Neural cell (in vitro differentiated cells): Measurements from ENCODE around the gene PRRT1. TPM values are rescaled to one million over a fixed set of nuclear protein-coding genes. Genes with fewer than 3 reads are reported as not detected.
A peak's percentile ranks its signal among the peaks of the same experiment; 100 is the strongest.

Experiments used
- H2AFZ ChIP-seq: fragments of 200-600, 300-800 bp; sonication (generic), shearing (Covaris generic); 2 replicates; pipeline ENCODE4 v1.6.0; 2014; ENCODE audit warnings: low read depth, mild to moderate bottlenecking, antibody characterized with exemption, low read length, moderate library complexity
- H3F3A ChIP-seq: fragments of 200-600 bp; shearing (Covaris generic); 2 replicates; pipeline ENCODE4 v1.6.1; 2016; ENCODE audit warnings: mild to moderate bottlenecking, moderate library complexity, mixed read lengths, antibody characterized with exemption, low read length; ENCODE audit not compliant: insufficient read depth, poor library complexity, severe bottlenecking
- H3K27ac ChIP-seq: fragments of 200-600, 300-800 bp; sonication (generic), shearing (Covaris generic); 2 replicates; pipeline ENCODE4 v1.5.1; 2014; ENCODE audit warnings: mild to moderate bottlenecking, low read length, moderate library complexity
- H3K27me3 ChIP-seq: fragments of 300-800, 200-600 bp; sonication (generic), shearing (Covaris generic); 2 replicates; pipeline ENCODE4 v1.6.0; 2014; ENCODE audit warnings: mild to moderate bottlenecking, low read depth, low read length, moderate library complexity; ENCODE audit not compliant: insufficient read depth
- H3K36me3 ChIP-seq: fragments of 300-800, 200-600 bp; sonication (generic), shearing (Covaris generic); 2 replicates; pipeline ENCODE4 v1.5.1; 2014; ENCODE audit warnings: mild to moderate bottlenecking, antibody characterized with exemption, low read length, moderate library complexity; ENCODE audit not compliant: insufficient read depth
- H3K4me2 ChIP-seq: fragments of 300-800, 200-600 bp; sonication (generic), shearing (Covaris generic); 2 replicates; pipeline ENCODE4 v1.6.0; 2014; ENCODE audit warnings: mild to moderate bottlenecking, low read length
- H3K4me3 ChIP-seq: fragments of 300-800, 200-600 bp; sonication (generic), shearing (Covaris generic); 2 replicates; pipeline ENCODE4 v1.5.1; 2014; ENCODE audit warnings: mild to moderate bottlenecking, low read length, moderate library complexity
- H3K79me2 ChIP-seq: fragments of 200-600 bp; shearing (Covaris generic); replicated peaks from 2 replicates; pipeline ENCODE4 v1.6.0; 2014; ENCODE audit warnings: mild to moderate bottlenecking, low read length, moderate library complexity; ENCODE audit not compliant: insufficient read depth
- H3K9ac ChIP-seq: fragments of 300-800, 200-600 bp; sonication (generic), shearing (Covaris generic); 2 replicates; pipeline ENCODE4 v1.6.1; 2016; ENCODE audit warnings: mild to moderate bottlenecking, low read length, mixed read lengths
- H3K9me2 ChIP-seq: fragments of 200-600 bp; shearing (Covaris generic); 2 replicates; pipeline ENCODE4 v1.6.1; 2016; ENCODE audit warnings: mild to moderate bottlenecking, low read length, mixed read lengths; ENCODE audit not compliant: insufficient read depth
- H3K9me3 ChIP-seq: fragments of 200-600, 300-800 bp; sonication (generic), shearing (Covaris generic); 2 replicates; pipeline ENCODE4 v1.6.1; 2016; ENCODE audit warnings: mild to moderate bottlenecking, mixed run types, low read length, moderate library complexity, mixed read lengths
- H4K20me1 ChIP-seq: fragments of 200-600 bp; shearing (Covaris generic); 2 replicates; pipeline ENCODE4 v1.6.1; 2016; ENCODE audit warnings: mild to moderate bottlenecking, mixed run types; ENCODE audit not compliant: insufficient read depth
- EP300 ChIP-seq: fragments of 450-650 bp; conservative IDR thresholded peaks from 2 replicates; pipeline ENCODE4 v1.6.1; 2014; ENCODE audit warnings: antibody characterized with exemption, mild to moderate bottlenecking, moderate library complexity; ENCODE audit not compliant: poor library complexity, severe bottlenecking
- EZH2 ChIP-seq: fragments of 200-600, 300-800 bp; shearing (Covaris generic), sonication (generic); IDR thresholded peaks from 2 replicates; pipeline ENCODE4 v1.6.1; 2014; ENCODE audit warnings: antibody characterized with exemption, low read length, borderline replicate concordance, mild to moderate bottlenecking; ENCODE audit not compliant: insufficient read depth, poor library complexity, severe bottlenecking
- MXI1 ChIP-seq: fragments of 450-650 bp; conservative IDR thresholded peaks from 2 replicates; pipeline ENCODE4 v1.6.1; 2014; ENCODE audit warnings: antibody characterized with exemption, mild to moderate bottlenecking; ENCODE audit not compliant: poor library complexity, severe bottlenecking
- POLR2AphosphoS5 ChIP-seq: IDR thresholded peaks from 2 replicates; pipeline ENCODE4 v1.6.1; 2012
- RAD21 ChIP-seq: fragments of 450-650 bp; conservative IDR thresholded peaks from 2 replicates; pipeline ENCODE4 v1.6.1; 2014; ENCODE audit warnings: antibody characterized with exemption, mild to moderate bottlenecking, moderate library complexity
- SMC3 ChIP-seq: fragments of 450-650 bp; conservative IDR thresholded peaks from 2 replicates; pipeline ENCODE4 v1.6.1; 2014; ENCODE audit warnings: antibody characterized with exemption, mild to moderate bottlenecking, moderate library complexity; ENCODE audit not compliant: poor library complexity
- TAF1 ChIP-seq: IDR thresholded peaks from 2 replicates; pipeline ENCODE4 v1.6.1; 2012; ENCODE audit warnings: low read depth
- polyA plus RNA-seq: library from polyadenylated mRNA; depleted of rRNA; stranded (reverse); fragments of >200 nt; gene quantifications from 2 replicates; pipeline ENCODE4 v1.2.3, GENCODE V29; 2014
- TF ChIP-seq, protein P1 (sequence below): IDR thresholded peaks from 2 replicates; pipeline ENCODE4 v1.6.1; 2012; ENCODE audit warnings: borderline replicate concordance
- TF ChIP-seq, protein P2 (sequence below): fragments of 450-650 bp; IDR thresholded peaks from 2 replicates; pipeline ENCODE4 v1.5.1; 2014; ENCODE audit warnings: antibody characterized with exemption, mild to moderate bottlenecking, moderate library complexity; ENCODE audit not compliant: poor library complexity, severe bottlenecking

The PRRT1 gene
- polyA plus RNA-seq, 1 donor from 2014 or later, result 0.22 TPM

- H4K20me1 ChIP-seq, result no peaks in the 10 kb centered on the region
- H3K4me2 ChIP-seq, result no peak overlapping the region
- no peaks in the 10 kb centered on the region for H3K9me3 ChIP-seq
- H3K36me3 ChIP-seq, result no peaks in the 10 kb centered on the region
- H2AFZ ChIP-seq, result no peak overlapping the region
- H3K27me3 ChIP-seq, result no peaks in the 10 kb centered on the region
- no peak overlapping the region for H3K4me3 ChIP-seq
- H3K9ac ChIP-seq, result no peak overlapping the region
- no peaks in the 10 kb centered on the region for H3K79me2 ChIP-seq
- H3K27ac ChIP-seq, result no peak overlapping the region
- H3K9me2 ChIP-seq, result no peaks in the 10 kb centered on the region
- H3F3A ChIP-seq, result no peaks in the 10 kb centered on the region
- TF ChIP-seq EP300 (no peak), TAF1 (no peak), SMC3 (peak; percentile 50), EZH2 (no peak), RAD21 (peak; percentile 16), MXI1 (no peak), POLR2AphosphoS5 (no peak)
- TF ChIP-seq, protein P1, sequence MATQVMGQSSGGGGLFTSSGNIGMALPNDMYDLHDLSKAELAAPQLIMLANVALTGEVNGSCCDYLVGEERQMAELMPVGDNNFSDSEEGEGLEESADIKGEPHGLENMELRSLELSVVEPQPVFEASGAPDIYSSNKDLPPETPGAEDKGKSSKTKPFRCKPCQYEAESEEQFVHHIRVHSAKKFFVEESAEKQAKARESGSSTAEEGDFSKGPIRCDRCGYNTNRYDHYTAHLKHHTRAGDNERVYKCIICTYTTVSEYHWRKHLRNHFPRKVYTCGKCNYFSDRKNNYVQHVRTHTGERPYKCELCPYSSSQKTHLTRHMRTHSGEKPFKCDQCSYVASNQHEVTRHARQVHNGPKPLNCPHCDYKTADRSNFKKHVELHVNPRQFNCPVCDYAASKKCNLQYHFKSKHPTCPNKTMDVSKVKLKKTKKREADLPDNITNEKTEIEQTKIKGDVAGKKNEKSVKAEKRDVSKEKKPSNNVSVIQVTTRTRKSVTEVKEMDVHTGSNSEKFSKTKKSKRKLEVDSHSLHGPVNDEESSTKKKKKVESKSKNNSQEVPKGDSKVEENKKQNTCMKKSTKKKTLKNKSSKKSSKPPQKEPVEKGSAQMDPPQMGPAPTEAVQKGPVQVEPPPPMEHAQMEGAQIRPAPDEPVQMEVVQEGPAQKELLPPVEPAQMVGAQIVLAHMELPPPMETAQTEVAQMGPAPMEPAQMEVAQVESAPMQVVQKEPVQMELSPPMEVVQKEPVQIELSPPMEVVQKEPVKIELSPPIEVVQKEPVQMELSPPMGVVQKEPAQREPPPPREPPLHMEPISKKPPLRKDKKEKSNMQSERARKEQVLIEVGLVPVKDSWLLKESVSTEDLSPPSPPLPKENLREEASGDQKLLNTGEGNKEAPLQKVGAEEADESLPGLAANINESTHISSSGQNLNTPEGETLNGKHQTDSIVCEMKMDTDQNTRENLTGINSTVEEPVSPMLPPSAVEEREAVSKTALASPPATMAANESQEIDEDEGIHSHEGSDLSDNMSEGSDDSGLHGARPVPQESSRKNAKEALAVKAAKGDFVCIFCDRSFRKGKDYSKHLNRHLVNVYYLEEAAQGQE, result no peak
- TF ChIP-seq, protein P2, sequence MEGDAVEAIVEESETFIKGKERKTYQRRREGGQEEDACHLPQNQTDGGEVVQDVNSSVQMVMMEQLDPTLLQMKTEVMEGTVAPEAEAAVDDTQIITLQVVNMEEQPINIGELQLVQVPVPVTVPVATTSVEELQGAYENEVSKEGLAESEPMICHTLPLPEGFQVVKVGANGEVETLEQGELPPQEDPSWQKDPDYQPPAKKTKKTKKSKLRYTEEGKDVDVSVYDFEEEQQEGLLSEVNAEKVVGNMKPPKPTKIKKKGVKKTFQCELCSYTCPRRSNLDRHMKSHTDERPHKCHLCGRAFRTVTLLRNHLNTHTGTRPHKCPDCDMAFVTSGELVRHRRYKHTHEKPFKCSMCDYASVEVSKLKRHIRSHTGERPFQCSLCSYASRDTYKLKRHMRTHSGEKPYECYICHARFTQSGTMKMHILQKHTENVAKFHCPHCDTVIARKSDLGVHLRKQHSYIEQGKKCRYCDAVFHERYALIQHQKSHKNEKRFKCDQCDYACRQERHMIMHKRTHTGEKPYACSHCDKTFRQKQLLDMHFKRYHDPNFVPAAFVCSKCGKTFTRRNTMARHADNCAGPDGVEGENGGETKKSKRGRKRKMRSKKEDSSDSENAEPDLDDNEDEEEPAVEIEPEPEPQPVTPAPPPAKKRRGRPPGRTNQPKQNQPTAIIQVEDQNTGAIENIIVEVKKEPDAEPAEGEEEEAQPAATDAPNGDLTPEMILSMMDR, result peak; percentile 61
Measured at GRCh38 chr6:32116674-32117073, 35.1 kb downstream of the PRRT1 start.

DNA sequence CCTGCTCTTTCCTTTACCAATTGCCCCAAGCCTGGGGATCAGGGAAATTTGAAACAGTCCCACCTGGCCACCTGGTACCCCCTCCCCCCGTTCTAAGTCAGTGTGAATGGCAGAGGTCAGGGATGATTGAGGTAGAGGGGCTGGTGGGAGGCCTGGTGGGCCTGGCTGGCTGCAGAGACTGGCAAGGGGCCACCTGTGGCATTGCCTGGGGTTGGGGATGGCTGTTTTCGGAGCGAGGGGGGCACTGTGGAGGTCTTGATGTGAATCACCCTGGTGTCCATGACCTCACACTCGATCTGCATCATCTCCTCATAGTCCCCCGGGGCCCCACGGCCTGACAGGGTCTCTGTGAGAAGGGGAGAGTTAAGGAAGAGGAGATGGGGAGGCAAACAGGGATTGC, 36.1 kb downstream of the PRRT1 start:
- H3K9me3 ChIP-seq, result no peaks in the 10 kb centered on the region
- H3K9ac ChIP-seq, result no peak overlapping the region
- no peak overlapping the region for H3K27ac ChIP-seq
- TF ChIP-seq TAF1, result no peak
- TF ChIP-seq, protein P1, result no peak
- no peak for TF ChIP-seq POLR2AphosphoS5
- TF ChIP-seq, protein P2, result no peak
- no peak for TF ChIP-seq RAD21
- no peak for TF ChIP-seq EP300
- TF ChIP-seq EZH2, result no peak
- TF ChIP-seq MXI1, result no peak
- TF ChIP-seq SMC3, result no peak
- H4K20me1 ChIP-seq, result no peaks in the 10 kb centered on the region
- H3F3A ChIP-seq, result no peaks in the 10 kb centered on the region
- H3K4me3 ChIP-seq, result no peak overlapping the region
- no peaks in the 10 kb centered on the region for H3K9me2 ChIP-seq
- H3K4me2 ChIP-seq, result no peak overlapping the region
- no peaks in the 10 kb centered on the region for H3K36me3 ChIP-seq
- no peaks in the 10 kb centered on the region for H3K79me2 ChIP-seq
- H3K27me3 ChIP-seq, result no peaks in the 10 kb centered on the region
- H2AFZ ChIP-seq, result no peak overlapping the region
